ENCODE results near the gene DNASE1L3.

DNASE1L3 gene

DNA sequence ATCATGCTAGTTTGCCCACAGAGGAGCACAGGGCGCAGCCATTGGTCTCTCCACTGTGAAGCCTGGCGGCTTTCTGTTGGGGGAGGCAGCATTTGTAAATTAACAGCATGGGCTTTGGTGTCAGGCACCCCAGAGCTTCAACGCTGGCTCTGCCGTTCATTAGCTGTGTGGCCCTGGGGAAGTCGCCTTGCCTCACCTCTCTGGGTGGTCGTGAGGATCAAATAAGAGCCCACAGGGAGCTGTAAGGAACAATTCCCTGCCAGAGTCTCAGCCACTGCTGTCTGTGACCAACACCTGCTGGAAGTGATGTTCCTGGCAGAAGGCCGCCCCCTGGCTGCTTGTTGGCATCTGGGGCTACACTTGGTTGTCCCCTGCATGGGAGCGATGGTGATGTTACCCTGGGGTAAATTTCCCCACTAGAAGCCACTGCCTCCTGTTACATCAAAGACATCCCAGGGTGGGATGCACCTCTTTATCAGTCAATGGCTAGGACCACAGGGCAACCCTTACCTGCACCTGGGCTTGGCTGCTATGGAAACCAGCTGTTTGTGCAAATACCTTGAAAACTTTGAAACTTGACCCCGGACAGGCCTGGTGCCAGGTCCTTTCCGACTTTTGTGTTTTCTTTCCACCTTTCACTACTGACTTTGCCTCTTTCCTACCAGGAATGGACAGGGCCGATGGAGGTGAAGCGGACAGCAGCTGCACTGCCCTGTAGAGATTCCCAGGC lies 36.9 kb downstream of the DNASE1L3 start:
- TF ChIP-seq, protein P1, sequence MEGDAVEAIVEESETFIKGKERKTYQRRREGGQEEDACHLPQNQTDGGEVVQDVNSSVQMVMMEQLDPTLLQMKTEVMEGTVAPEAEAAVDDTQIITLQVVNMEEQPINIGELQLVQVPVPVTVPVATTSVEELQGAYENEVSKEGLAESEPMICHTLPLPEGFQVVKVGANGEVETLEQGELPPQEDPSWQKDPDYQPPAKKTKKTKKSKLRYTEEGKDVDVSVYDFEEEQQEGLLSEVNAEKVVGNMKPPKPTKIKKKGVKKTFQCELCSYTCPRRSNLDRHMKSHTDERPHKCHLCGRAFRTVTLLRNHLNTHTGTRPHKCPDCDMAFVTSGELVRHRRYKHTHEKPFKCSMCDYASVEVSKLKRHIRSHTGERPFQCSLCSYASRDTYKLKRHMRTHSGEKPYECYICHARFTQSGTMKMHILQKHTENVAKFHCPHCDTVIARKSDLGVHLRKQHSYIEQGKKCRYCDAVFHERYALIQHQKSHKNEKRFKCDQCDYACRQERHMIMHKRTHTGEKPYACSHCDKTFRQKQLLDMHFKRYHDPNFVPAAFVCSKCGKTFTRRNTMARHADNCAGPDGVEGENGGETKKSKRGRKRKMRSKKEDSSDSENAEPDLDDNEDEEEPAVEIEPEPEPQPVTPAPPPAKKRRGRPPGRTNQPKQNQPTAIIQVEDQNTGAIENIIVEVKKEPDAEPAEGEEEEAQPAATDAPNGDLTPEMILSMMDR (IDR thresholded peaks at IDR 0.05; ENCODE audit: low read length, missing control alignments) = peak; percentile 34
- DNase-seq (ENCODE audit: low read depth) = peak; percentile 30
- no peak overlapping the region for H3K4me3 ChIP-seq (replicated peaks; ENCODE audit: low read depth, low read length)

DNA sequence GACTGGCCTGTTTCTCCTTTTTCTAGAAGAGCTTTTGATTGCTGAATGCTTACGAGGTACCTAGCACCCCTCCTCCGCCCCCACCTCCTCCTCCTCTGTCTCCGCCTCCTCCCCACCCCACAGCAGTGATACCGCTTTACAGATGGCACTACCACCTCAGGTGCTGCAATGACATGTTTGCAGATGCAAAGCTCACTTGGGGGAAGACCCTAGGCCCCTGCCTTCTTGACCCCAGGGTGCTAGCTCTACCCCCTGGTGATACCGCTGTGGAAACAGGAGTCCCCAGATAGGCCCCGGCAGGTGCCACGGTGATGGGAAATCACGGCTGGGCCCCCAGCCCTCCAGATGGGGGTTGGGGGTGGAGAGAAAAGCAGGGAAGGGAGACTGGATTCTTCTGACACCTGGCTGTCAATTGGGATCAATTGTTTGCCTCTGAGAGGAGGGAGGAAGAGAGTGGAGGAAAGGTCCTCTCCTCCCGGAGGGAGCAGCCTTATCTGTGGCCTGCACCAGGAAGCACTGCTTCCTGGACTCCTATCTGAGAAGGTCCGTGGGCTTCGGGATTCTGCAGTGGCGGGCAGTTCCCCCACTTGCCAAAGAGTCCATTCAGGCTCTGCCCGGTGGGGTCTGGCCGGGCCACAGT lies 37.6 kb downstream of the DNASE1L3 start:
- TF ChIP-seq, protein P1 (IDR thresholded peaks at IDR 0.05; ENCODE audit: low read length, missing control alignments) = no peak
- no peak overlapping the region for H3K4me3 ChIP-seq (replicated peaks; ENCODE audit: low read depth, low read length)
- no peak for DNase-seq (ENCODE audit: low read depth)

DNA sequence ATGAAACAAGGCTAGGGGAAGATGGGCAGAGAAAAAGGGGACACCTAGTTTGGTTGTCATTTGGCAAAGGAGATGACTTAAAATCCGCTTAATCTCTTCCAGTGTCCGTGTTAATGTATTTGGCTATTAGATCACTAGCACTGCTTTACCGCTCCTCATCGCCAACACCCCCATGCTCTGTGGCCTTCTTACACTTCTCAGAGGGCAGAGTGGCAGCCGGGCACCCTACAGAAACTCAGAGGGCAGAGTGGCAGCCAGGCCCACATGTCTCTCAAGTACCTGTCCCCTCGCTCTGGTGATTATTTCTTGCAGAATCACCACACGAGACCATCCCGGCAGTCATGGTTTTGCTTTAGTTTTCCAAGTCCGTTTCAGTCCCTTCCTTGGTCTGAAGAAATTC lies 39.6 kb downstream of the DNASE1L3 start:
- H3K4me3 ChIP-seq (replicated peaks; ENCODE audit: low read depth, low read length) = no peak overlapping the region
- TF ChIP-seq, protein P1 (IDR thresholded peaks at IDR 0.05; ENCODE audit: low read length, missing control alignments) = no peak
- no peak for DNase-seq (ENCODE audit: low read depth)

DNA sequence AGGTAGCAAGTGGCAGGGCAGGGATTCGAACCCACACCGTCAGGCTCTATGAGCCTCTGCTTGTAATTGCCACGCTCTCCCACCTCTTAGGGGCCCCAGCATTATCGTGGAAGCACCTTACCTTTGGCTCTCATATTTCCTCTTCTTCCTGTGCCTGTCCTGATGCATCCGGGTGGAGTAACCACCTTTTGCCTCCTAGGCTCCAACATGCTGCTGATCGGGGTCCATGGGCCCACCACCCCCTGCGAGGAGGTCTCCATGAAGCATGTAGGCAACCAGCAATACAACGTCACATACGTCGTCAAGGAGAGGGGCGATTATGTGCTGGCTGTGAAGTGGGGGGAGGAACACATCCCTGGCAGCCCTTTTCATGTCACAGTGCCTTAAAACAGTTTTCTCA lies 40.4 kb downstream of the DNASE1L3 start:
- no peak for DNase-seq (ENCODE audit: low read depth)
- TF ChIP-seq, protein P1 (IDR thresholded peaks at IDR 0.05; ENCODE audit: low read length, missing control alignments) = no peak
- H3K4me3 ChIP-seq (replicated peaks; ENCODE audit: low read depth, low read length) = no peak overlapping the region

DNA sequence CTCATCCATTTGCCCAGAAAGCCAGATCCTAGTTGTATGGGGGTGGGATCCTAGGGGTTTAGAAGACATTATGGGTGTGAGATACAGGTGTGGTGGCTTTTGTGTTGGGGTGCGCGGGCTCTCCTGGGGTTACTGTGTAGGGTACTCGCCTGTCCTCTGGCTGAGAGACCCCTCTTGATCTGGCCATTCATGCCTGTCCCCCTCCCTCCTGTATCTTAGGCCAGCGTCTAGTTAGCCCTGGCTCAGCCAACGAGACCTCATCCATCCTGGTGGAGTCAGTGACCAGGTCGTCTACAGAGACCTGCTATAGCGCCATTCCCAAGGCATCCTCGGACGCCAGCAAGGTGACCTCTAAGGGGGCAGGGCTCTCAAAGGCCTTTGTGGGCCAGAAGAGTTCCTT lies 41.4 kb downstream of the DNASE1L3 start:
- TF ChIP-seq, protein P1 (IDR thresholded peaks at IDR 0.05; ENCODE audit: low read length, missing control alignments) = no peak
- H3K4me3 ChIP-seq (replicated peaks; ENCODE audit: low read depth, low read length) = no peak overlapping the region
- DNase-seq (ENCODE audit: low read depth) = no peak

DNA sequence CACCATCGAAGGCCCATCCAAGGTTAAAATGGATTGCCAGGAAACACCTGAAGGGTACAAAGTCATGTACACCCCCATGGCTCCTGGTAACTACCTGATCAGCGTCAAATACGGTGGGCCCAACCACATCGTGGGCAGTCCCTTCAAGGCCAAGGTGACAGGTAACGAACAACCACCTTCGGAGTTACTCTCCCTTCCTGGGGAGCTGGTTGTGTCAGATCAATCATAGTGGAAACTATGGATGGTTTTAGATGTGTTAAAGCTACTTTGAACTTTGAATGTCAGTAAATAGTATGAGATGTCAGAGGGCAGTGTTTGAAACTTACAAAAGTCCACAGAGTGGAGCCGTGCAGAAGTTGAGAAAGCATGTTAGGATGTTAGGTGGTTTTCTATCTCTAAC lies 42.3 kb downstream of the DNASE1L3 start:
- H3K4me3 ChIP-seq (replicated peaks; ENCODE audit: low read depth, low read length) = no peak overlapping the region
- no peak for DNase-seq (ENCODE audit: low read depth)
- TF ChIP-seq, protein P1 (IDR thresholded peaks at IDR 0.05; ENCODE audit: low read length, missing control alignments) = no peak

Data from fibroblast of pulmonary artery (primary cell).